ENCODE data around the gene SUN2.
"Not testable (repeated sequence)": the region's sequence is repeated elsewhere in the genome, so short reads cannot be mapped to it uniquely, and the experiment has no call there.

Gene SUN2, protein sequence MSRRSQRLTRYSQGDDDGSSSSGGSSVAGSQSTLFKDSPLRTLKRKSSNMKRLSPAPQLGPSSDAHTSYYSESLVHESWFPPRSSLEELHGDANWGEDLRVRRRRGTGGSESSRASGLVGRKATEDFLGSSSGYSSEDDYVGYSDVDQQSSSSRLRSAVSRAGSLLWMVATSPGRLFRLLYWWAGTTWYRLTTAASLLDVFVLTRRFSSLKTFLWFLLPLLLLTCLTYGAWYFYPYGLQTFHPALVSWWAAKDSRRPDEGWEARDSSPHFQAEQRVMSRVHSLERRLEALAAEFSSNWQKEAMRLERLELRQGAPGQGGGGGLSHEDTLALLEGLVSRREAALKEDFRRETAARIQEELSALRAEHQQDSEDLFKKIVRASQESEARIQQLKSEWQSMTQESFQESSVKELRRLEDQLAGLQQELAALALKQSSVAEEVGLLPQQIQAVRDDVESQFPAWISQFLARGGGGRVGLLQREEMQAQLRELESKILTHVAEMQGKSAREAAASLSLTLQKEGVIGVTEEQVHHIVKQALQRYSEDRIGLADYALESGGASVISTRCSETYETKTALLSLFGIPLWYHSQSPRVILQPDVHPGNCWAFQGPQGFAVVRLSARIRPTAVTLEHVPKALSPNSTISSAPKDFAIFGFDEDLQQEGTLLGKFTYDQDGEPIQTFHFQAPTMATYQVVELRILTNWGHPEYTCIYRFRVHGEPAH

DNA sequence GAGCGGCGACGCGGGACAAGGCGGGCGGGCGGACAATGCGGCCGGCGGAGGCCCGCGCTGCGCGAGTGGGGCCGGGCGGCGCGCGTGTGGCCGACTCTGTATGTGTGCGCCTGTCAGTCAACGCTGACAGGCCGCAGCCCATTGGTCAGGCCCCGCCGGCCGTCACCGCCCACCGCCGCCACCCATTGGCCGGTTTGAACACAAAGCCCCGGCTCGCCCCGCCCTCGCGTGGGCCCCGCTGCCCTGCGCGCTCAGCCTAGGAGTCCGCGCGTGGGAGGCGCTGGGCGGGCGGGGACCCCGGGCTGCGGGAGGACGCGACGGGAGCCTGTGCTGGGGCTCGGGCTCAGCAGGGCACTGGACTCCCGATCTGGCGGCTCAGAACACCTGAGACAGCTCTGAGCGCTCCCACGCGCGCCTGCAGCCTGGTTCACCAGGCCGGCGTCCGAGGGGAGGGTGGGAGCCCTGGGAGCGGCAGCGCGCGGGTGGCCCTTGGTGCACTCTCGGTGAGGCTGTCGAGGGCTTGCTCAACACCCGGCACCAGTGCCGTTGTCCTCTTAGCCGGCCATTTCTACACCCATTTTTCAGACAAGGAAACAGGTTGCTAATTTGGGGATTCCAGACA, at the start of gene SUN2:
Gene SUN2, minus strand, starts transcription at position 88 of the 622 bp plus-strand sequence. CDS start 3,370 bp downstream, outside the sequence.
- DNase-seq = peak; percentile 84

DNA sequence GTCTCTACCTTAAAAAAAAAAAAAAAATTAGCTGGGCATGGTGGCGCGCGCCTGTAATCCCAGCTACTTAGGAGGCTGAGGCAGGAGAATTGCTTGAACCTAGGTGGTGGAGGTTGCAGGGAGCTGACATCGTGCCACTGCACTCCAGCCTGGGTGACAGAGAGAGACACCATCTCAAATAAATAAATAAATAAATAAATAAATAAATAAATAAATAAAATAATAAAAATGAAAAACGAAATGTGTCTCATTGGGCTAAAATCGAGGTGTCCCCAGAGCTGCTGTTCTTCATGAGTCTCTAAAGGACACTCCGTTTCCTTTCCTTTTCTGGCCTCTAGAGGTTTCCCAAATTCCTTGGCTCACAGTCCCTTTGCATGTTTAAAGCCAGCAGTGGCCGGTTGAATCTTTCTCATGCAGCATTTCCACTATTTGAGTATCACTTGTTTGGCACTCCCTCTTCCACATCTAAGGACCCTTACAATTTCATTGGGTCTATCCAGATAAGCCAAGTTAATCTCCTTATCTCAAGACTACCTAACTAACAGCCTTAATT, 49.3 kb upstream of the SUN2 start:
- not testable (repeated sequence) for DNase-seq

DNA sequence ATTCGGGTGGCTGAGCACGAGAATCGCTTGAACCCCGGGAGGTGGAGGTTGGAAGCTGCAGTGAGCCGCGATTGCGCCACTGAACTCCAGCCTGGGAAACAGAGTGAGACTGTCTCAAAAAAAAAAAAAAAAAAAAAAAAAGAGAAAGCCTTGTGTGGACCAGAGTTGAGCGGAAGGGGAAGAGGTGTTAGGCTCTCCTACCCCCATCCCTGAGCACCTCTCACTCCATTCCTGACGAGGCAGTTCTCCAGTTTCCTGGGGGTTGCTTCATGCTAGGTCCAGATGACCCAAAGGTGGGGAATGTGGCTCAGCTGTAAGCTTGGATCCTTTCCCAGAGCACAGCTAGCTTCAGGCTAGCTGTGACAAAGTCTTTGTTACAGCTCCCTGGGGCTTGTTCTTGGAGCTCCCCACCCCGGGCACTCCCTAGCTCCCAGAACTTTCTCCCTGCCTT, 46.9 kb upstream of the SUN2 start:
- no peak for DNase-seq

DNA sequence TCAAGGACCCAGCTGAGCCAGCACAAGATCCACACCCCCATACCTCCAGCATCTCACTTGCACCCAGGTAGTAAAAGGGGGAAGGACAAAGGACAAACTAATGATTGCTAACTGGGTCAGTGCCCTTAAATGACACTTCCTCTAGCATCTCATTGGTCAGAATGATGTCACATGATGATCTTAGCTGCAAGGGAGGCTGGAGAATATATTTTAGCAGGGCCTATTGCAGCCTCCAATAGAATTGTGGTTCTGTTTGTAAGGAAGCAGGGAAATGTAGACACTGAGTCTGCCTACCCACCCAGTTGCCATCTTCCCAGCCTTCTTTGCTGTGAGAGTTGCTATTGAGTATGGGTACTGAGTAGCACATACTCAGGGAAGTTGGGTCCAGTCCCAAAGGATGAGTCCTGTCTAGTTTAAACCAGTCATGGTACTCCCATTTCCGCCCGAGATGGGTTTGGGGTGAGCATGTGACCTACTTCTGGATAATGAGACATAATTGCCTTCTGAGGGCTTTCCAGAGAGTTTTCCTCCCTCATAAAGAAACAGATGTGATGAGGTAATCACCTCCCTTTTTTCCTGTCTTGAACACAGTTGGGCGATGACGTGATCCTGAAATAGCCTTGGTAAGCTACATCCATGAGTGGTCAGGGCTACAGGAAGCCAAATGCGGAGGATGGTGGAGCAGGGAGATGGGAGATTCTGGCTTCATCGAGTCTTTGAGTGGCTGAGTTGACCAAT, 43.6 kb upstream of the SUN2 start:
- no peak for DNase-seq

DNA sequence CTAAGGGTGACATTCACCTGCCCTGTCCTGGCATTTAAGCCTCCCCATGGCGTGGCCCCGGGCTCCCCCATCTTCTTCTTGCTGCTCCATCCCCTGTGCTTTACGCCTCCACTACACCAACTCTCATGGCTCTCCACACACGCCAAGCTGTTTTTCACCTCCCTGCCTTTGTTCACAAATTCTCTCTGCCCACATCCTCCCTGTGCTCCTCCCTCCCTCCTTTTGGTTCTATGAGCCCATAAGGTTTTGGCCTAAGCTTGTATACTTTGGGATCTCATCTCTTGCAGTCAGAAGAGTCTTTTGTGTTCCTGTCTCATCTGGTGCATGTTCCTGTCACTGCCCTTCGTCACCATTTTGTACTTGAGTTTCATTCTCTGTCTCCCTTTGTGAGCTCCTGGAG, 42.7 kb upstream of the SUN2 start:
- no peak for DNase-seq

DNA sequence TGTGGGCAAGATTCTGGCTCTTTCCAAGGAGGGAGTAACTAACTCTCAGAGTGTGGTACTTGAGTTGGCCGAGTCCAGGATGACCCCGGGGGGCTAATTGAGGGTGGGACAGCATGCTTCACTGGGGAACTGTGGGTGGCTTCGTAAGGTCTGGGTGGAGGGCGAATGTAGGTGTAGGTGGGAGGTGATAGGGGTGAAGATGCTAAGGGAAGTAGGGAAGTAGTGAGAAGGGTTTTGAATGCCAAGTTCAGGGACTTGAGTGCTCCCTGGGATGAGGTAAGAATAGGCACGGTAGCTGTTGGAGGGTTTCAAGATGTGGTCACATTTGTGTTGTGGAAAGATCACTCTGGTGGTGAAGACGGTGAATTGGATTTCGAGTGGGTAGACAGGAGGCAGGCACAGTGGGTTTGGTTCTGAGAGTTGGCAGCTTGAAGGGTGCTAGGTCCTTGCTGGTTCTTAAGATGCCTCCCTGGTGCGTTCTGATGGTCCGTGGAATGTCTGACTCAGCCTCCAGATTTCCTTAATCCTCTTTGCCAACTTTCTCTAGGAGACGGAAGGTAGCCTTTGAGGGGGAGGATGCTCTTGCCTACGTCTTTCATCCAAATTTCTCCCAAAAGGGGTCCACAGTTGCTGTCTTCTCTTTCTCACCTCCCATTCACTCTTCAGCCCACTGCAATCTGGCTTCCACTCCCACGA, 40.6 kb upstream of the SUN2 start:
- DNase-seq = no peak

DNA sequence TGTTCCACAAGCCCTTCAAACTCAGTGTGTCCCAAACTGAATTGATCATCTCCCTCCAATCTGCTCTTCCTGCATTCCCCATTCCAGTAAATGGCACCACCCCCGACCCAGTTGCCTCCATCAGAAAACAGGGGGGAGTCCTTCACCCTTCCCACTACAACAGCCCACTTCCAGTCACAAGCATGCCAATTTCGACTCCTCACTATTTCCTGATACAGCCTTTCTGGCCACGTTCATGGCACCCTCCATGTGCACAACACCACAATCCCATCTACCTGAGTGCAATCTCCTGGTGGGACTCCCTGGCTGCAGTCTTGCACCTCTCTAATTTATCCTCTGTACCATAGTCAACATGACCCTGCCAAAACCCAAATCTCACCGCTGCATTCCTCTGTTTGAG, 39.8 kb upstream of the SUN2 start:
- DNase-seq = no peak

DNA sequence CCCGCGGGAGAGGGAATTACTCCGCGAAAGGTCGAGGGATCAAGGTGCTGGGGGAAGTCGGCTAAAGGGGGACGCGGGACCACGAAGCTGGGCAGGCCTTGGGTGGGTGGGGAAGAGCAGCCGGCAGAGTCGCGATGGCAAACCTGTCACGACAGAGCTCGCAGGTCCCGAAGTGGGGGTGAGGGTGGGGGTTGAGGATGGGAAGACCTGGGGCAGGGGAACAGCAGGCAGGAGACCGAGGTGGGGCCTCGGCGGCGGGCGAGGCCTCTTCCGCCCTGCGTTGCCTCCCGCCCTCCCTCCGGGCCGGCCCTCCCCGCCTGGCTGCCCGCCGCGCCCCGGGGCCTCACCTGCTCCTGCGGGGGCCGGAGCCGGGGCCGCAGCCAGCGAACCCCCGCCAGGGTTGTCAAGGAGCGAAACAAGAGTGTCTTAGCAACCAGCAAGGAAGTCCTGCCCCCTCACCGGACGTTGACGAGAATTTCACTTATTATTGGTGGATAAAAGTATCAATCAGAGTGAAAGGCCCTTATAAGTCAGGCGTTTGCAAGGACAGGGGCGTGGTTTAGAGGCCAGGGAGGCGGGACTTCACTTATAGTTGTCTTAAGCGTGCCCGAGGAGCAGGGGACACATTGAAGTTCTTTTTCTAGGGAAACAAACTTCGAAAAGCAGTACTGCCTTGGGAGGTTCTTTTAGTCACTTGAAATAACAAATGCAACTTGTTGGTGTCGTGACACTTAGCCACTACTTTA, 38.1 kb upstream of the SUN2 start, which contains the start of gene DNAL4:
Gene DNAL4, minus strand, starts transcription at position 423 of the 746 bp plus-strand sequence. CDS start 11,412 bp downstream, outside the sequence.
- DNase-seq = peak; percentile 78

DNA sequence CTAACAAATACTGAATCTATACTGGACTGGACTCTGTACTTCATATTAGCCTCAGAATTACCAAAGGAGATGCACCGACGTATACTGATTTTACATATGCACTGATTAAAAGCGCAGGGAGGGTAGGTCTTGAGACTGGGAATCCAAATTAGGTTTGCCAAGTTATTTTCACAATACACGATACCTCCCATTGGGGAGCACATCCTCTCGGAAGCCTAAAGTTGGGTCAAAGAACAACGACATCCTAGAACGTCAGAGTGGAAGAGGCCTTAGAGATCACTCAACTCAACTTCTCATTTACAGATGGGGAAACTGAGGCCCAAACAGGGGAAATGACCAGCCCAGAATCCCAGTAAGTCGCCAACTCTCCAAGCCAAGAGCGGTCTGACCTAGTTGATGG, 37.5 kb upstream of the SUN2 start:
- no peak for DNase-seq

DNA sequence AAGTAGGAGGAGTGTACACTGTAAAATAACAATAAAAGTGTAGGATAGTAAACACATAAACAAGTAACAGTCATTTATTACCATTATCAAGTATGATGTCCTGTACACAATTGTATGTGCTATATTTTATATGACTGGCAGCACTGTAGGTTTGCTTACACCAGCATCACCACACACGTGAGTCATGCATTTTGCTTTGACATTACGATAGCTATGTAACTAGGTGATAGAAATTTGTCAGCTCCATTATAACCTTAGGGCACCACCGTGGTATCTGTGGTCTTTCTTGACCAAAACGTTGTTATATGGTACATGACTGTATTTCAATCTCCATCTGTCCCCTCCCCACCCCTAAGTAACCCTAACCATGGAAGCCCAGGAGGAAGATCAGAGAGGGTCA, 37.0 kb upstream of the SUN2 start:
- DNase-seq = no peak

DNA sequence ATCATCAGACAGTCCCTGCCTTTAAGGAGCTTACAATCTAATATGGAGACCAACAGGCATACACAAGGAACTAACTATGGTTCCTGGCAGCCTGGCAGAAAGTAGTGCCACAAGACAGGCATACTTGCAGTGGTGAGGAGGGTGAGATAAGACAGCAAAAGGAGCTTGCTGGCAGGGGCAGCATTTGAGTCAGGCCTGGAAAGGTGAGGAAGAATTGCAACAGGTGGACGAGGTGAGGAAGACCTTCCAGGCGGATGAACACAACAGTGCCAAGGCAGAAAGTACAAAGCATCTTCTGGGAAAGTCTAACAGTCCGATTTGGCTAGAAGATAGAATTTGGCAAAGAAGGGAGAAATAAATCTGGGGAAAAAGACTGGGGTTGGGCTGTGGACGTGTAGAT, 33.8 kb upstream of the SUN2 start:
- no peak for DNase-seq

DNA sequence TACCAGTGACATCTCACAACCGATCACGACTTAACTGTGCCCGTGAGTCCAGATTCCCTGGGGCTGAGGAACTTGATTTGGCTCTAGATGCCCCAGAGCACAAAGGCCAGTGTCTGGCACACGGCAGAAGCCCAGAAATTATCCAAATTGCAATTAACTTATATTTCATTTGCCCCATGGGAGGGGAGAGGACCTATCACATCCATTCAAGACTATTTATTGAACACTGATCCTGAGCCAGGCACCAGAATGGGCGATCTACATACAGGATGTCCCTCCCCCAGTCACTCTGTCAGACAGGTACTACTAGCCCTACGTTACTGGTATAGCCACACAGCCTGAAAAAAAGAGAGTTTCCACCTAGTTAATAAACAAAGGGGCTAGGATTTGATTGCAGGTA, 33.0 kb upstream of the SUN2 start:
- no peak for DNase-seq

DNA sequence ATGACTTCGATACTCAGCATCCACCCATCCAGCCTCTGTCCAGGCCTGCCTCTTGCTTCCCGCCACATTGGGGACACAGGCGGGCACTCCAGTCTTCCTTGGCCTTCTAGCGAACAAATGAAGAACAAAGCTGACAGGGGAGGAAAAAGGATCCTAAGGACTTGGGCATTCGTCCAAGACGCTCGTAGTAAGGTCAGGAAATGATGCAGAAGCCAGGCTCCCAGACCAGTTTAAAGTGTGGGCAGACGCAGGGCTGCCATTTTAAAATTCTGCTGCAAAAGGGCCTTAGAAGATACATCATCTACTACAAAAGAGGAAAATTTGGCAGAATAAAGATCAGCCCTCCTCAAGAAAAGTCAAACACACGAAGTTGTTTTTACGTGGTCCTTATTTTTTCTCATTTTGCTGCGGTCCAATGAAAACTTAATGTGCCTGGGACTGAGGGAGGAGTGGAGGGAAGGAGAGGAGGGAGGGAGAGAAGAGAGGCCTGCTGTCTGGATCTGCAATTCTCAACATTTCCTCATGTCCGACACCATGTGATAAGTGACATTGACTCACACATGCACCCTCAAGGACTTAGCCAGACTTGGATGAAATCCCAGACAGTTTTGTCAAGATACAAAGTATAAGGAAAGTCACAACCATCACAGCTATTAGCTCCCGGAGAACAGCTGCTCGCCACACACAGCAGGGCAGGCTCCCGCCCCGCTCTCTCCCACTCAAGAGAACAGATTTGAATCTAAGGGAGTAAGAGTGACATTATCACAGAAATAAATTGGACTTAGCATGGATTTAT, 32.4 kb upstream of the SUN2 start:
- no peak for DNase-seq

DNA sequence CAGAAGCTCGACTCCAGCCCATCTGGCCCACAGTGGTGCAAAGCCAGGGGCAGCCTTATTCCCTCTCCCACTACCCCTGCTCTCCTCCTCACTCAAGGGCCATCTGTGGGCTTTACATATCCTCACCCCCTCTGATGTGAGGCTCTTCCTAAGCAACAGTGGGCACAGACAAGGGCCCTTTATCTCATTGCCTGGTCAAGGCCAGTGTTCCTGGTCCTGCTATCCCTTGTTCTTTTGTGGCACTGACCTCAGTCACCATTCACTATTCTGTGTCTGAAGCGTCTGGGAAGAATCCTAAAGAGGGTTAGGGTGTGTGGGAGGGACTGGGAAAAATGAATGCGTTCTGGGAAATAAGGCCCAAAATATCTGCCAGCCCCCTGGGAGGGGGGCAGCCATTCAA, 30.8 kb upstream of the SUN2 start:
- DNase-seq = no peak

DNA sequence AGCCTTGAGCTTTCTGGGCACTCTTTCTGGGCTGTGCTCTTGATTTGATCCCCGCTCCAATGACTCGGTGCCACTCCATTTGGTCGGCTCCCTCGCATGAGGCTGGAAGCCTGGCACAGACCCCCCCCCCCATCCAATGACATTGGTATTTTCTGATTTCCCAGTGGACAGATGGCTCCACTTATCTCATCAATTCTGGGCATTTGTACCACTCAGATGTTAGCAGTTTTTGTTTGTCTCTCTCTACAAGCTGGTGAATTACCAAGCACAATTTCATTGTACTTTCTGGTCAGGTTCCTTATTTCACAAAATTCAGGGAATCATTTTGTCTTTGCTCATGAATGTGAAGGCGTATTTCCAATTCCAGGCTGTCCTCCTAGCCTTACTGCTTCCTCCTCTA, 29.1 kb upstream of the SUN2 start:
- DNase-seq = no peak

DNA sequence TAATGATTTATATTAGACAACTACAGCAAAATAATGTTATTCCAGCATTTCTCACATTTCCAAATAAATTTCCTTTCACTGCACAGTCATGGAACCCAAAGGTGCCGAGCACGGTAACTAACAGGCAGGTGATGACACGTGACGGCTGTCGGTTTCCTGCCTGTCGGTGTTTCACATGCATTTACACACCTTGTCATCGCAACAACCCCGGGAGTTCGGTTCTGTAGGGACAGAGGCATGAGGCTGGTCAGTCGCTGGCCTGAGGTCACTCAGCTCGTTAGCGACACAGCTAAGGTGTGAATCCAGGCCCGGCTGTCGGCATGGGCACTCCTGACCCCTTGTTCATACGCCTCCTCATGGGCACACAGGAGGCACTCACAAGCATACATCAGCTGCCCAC, 28.2 kb upstream of the SUN2 start:
- no peak for DNase-seq

DNA sequence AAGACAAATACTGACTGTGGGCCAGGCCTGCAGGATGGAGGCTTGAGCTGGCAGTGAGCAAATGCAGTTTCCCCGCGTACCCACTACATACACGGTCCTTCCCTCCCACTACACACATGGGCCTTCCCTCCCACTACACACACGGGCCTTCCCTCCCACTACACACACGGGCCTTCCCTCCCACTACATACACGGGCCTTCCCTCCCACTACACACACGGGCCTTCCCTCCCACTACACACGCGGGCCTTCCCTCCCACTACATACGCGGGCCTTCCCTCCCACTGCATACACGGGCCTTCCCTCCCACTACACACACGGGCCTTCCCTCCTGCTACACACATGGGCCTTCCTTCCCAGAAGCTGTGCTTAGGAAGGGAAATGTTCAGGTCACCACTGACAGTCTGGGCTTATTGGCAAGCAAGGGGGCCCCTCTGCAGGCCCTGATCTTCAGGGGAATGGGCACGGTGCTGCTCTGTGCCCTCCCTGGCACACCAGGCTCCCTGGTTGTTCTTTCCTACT, 27.4 kb upstream of the SUN2 start:
- no peak for DNase-seq

DNA sequence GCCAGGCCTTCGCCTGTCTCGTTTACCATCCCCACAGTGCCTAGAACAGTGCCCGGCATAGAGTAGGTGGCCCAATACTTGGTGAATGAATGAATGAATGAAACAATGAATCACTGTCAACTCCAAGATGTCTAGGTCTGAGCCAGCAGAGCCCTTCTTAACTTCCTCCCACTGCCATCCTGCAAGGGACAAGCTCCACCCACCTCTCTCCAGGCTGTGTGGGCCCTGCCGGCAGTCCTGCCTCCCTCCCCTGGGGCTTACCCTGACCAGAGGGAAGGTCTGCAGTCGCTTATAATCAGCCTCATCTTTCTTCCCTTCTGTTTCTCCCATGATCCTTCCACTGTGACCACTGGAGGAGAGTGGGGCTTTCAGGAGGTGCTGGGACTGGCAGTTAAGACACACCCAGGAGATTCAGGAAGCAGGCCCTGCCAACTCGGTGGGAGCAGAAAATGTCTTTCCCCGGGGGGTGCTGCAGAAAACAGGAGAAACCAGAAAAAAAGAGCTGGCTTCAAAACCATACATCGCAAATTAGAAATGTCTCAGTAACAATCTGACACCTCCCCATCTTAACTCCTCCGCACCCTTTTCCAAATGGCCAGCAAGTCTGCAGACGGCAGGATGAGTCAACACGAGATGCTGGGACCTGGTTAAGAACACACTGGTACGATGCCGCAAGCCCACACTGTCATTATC, 26.8 kb upstream of the SUN2 start:
- DNase-seq = no peak

DNA sequence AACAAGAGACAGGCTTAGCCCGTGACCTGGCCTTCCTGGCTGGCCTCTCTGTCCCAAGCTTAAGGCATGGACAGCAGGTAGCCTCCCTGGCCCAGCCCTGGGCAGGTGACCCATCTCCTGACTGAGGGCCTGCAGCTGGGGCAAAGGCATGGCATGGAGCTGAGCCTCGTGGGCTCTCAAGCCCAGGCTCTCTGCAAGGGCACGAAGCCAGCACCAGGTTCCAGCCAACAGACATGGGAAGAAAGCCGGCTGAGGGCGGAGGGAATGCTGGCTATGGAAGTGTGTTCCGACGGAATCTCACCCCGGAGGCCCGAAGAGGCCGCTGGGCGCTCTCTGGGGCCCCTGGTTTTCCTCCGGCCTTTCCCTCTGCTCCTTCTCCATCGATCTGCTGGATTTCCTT, 25.2 kb upstream of the SUN2 start:
- no peak for DNase-seq

All from NK-92 treated with Interleukin-12 subunit alpha and Interleukin-12 subunit beta, amount 100 ng/mL, for 24 hours (cell line).